TTC549 (cell line): ENCODE results near the gene CR1L.
"Not testable (repeated sequence)": the region's sequence is repeated elsewhere in the genome, so short reads cannot be mapped to it uniquely, and the experiment has no call there.

Source experiments
- FAIRE-seq: peaks from 2 replicates; lab custom pipeline; 2012; peaks lifted over from hg19 to GRCh38; lab: Jason Lieb, UNC

The CR1L gene

GRCh38 chr1:207644852-207645634, at the start of gene CR1L:
Gene CR1L, plus strand, starts transcription at chr1:207645133. Its CDS starts 101 bp downstream, at chr1:207645234.
- FAIRE-seq = no peak

- FAIRE-seq = no peak
Measured at GRCh38 chr1:207603777-207604176, 41.2 kb upstream of the CR1L start.

- FAIRE-seq = no peak
Measured at GRCh38 chr1:207605444-207606361, 39.2 kb upstream of the CR1L start.

- no peak for FAIRE-seq
Measured at GRCh38 chr1:207606362-207606755, 38.6 kb upstream of the CR1L start.

- FAIRE-seq = no peak
Measured at GRCh38 chr1:207612762-207613161, 32.2 kb upstream of the CR1L start.

GRCh38 chr1:207619871-207620542, 24.9 kb upstream of the CR1L start:
- peak; percentile 77 for FAIRE-seq

GRCh38 chr1:207620543-207620893, 24.4 kb upstream of the CR1L start:
- FAIRE-seq = no peak

- not testable (repeated sequence) for FAIRE-seq
Measured at GRCh38 chr1:207625504-207626071, 19.3 kb upstream of the CR1L start.

GRCh38 chr1:207626972-207627337, 18.0 kb upstream of the CR1L start:
- FAIRE-seq = no peak

GRCh38 chr1:207627496-207627895, 17.4 kb upstream of the CR1L start:
- no peak for FAIRE-seq

GRCh38 chr1:207628776-207629175, 16.2 kb upstream of the CR1L start:
- FAIRE-seq = no peak

- no peak for FAIRE-seq
Measured at GRCh38 chr1:207631137-207631536, 13.8 kb upstream of the CR1L start.

- FAIRE-seq = peak; percentile 56
Measured at GRCh38 chr1:207633226-207633625, 11.7 kb upstream of the CR1L start.

GRCh38 chr1:207633699-207634289, 11.1 kb upstream of the CR1L start:
- not testable (repeated sequence) for FAIRE-seq

GRCh38 chr1:207634293-207634692, 10.6 kb upstream of the CR1L start:
- not testable (repeated sequence) for FAIRE-seq

- not testable (repeated sequence) for FAIRE-seq
Measured at GRCh38 chr1:207635569-207636186, 9.3 kb upstream of the CR1L start.

- not testable (repeated sequence) for FAIRE-seq
Measured at GRCh38 chr1:207638487-207639145, 6.3 kb upstream of the CR1L start.

GRCh38 chr1:207639362-207639761, 5.6 kb upstream of the CR1L start:
- FAIRE-seq = not testable (repeated sequence)

- FAIRE-seq = no peak
Measured at GRCh38 chr1:207644166-207644851, 624 bp upstream of the CR1L start.

- FAIRE-seq = no peak
Measured at GRCh38 chr1:207645635-207646081, 725 bp downstream of the CR1L start.
